ENCODE data around the gene CADM1.

The CADM1 gene

DNA sequence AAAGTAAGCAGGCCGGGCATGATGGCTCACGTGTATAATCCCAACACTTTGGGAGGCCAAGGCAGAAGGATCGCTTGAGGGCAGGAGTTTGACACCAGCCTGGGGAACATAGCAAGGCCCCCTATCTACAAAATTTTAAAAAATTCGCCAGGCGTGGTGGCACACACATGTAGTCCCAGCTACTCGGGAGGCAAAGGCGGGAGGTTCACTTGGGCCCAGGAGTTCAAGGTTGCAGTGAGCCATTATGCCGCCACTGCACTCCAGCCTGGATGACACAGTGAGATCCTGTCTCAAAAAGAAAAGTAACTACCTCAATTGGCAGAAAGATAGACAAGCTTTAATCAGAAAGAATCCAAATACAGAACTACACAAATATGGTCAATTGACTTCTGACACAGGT lies 31.0 kb downstream of the CADM1 start:
- Histone ChIP-seq H3K79me1 (ENCODE audit: low read depth, low read length) (peaks cover 3% of the 10 kb centered on the region), H3K36me3 (replicated peaks in 1 of 2; ENCODE audit: control insufficient read depth in 2 of 2, insufficient read depth in 2 of 2, low read length in 2 of 2) (no peaks in the 10 kb centered on the region), H4K8ac (ENCODE audit: low read depth, low read length) (no peak overlapping the region), H4K91ac (ENCODE audit: low read depth, low read length, poor library complexity) (no peak overlapping the region), H3K14ac (ENCODE audit: low read length) (no peak overlapping the region), H3K27ac (replicated peaks; ENCODE audit: low read length) (no peak overlapping the region), H2BK15ac (ENCODE audit: low read length) (no peak overlapping the region), H2AFZ (ENCODE audit: low read length) (no peak overlapping the region), H3K9ac (ENCODE audit: low read depth, low read length, poor library complexity) (no peak overlapping the region), H3K27me3 (ENCODE audit: control insufficient read depth in 3 of 3, insufficient read depth in 3 of 3, low read depth in 1 of 3, low read length in 3 of 3) (no peaks in the 10 kb centered on the region), H2BK12ac (ENCODE audit: low read length) (no peak overlapping the region), H3K9me3 (replicated peaks in 1 of 2; ENCODE audit: control insufficient read depth in 2 of 2, insufficient read depth in 1 of 2, low read depth in 1 of 2, low read length in 2 of 2) (no peaks in the 10 kb centered on the region), H2BK5ac (ENCODE audit: low read length) (no peak overlapping the region), H3K4me1 (ENCODE audit: control insufficient read depth in 2 of 2, insufficient read depth in 1 of 2, low read depth in 1 of 2, low read length in 2 of 2) (peaks cover 0 to 9% of the 10 kb centered on the region in 2 donors), H3K4me3 (ENCODE audit: low read length in 2 of 2) (no peak overlapping the region), H3K18ac (ENCODE audit: low read length) (no peak overlapping the region), H3K4ac (ENCODE audit: low read length) (no peak overlapping the region), H3K23ac (ENCODE audit: low read depth, low read length, poor library complexity) (no peak overlapping the region), H3K4me2 (ENCODE audit: insufficient read depth, low read length, poor library complexity, severe bottlenecking) (no peak overlapping the region), H2BK120ac (ENCODE audit: low read depth, low read length) (no peak overlapping the region), H2AK5ac (ENCODE audit: low read depth, low read length) (no peak overlapping the region)
- no CpG with 5 or more reads among the region's 8 CpGs for WGBS, 2 donors (ENCODE audit: extremely low coverage in 2 of 2, insufficient read length in 2 of 2, insufficient replicate concordance in 1 of 2)
- no peak for DNase-seq (ENCODE audit: low spot score)

GRCh38 chr11:115471367-115471766 lies 32.8 kb downstream of the CADM1 start:
- H3K4me1 ChIP-seq (ENCODE audit: control insufficient read depth in 2 of 2, insufficient read depth in 1 of 2, low read depth in 1 of 2, low read length in 2 of 2): peaks cover 0 to 5% of the 10 kb centered on the region in 2 donors
- no peaks in the 10 kb centered on the region for H3K36me3 ChIP-seq (replicated peaks in 1 of 2; ENCODE audit: control insufficient read depth in 2 of 2, insufficient read depth in 2 of 2, low read length in 2 of 2)
- H4K8ac ChIP-seq (ENCODE audit: low read depth, low read length): no peak overlapping the region
- DNase-seq (ENCODE audit: low spot score): no peak
- H3K9ac ChIP-seq (ENCODE audit: low read depth, low read length, poor library complexity): no peak overlapping the region
- no peak overlapping the region for H2BK5ac ChIP-seq (ENCODE audit: low read length)
- WGBS, 2 donors (ENCODE audit: extremely low coverage in 2 of 2, insufficient read length in 2 of 2, insufficient replicate concordance in 1 of 2): no CpG with 5 or more reads among the region's 3 CpGs
- no peak overlapping the region for H3K4me2 ChIP-seq (ENCODE audit: insufficient read depth, low read length, poor library complexity, severe bottlenecking)
- H4K91ac ChIP-seq (ENCODE audit: low read depth, low read length, poor library complexity): no peak overlapping the region
- no peak overlapping the region for H2BK15ac ChIP-seq (ENCODE audit: low read length)
- peaks cover 3% of the 10 kb centered on the region for H3K79me1 ChIP-seq (ENCODE audit: low read depth, low read length)
- H3K4me3 ChIP-seq (ENCODE audit: low read length in 2 of 2): no peak overlapping the region
- no peak overlapping the region for H3K18ac ChIP-seq (ENCODE audit: low read length)
- H3K4ac ChIP-seq (ENCODE audit: low read length): no peak overlapping the region
- no peak overlapping the region for H2BK120ac ChIP-seq (ENCODE audit: low read depth, low read length)
- H2AFZ ChIP-seq (ENCODE audit: low read length): no peak overlapping the region
- no peak overlapping the region for H3K23ac ChIP-seq (ENCODE audit: low read depth, low read length, poor library complexity)
- no peak overlapping the region for H2BK12ac ChIP-seq (ENCODE audit: low read length)
- H3K14ac ChIP-seq (ENCODE audit: low read length): no peak overlapping the region
- H3K27ac ChIP-seq (replicated peaks; ENCODE audit: low read length): no peak overlapping the region
- no peaks in the 10 kb centered on the region for H3K27me3 ChIP-seq (ENCODE audit: control insufficient read depth in 3 of 3, insufficient read depth in 3 of 3, low read depth in 1 of 3, low read length in 3 of 3)
- H2AK5ac ChIP-seq (ENCODE audit: low read depth, low read length): no peak overlapping the region
- no peaks in the 10 kb centered on the region for H3K9me3 ChIP-seq (replicated peaks in 1 of 2; ENCODE audit: control insufficient read depth in 2 of 2, insufficient read depth in 1 of 2, low read depth in 1 of 2, low read length in 2 of 2)

DNA sequence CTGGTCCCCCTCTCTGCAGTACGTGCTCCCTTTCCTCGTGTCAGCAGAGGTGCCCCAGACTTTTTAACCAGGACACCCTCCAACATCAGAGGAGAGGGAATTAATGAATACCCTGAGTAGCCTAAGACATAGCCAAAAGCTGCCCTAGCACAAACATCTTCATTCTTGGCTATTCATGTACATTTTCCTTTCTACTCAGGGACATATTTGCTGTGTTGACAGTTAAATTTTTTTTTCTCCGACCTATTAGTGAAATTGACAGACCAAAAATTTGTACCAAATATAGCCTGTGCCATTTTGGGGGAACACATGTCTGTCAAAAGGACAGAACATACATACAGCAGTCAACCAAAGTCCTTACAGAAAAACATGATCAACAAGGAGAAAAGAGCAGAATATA lies 33.3 kb downstream of the CADM1 start:
- Histone ChIP-seq H2AFZ (ENCODE audit: low read length) (no peak overlapping the region), H2BK12ac (ENCODE audit: low read length) (no peak overlapping the region), H3K79me1 (ENCODE audit: low read depth, low read length) (peaks cover 3% of the 10 kb centered on the region), H2BK120ac (ENCODE audit: low read depth, low read length) (no peak overlapping the region), H3K27ac (replicated peaks; ENCODE audit: low read length) (no peak overlapping the region), H3K18ac (ENCODE audit: low read length) (no peak overlapping the region), H2BK15ac (ENCODE audit: low read length) (no peak overlapping the region), H4K91ac (ENCODE audit: low read depth, low read length, poor library complexity) (no peak overlapping the region), H3K4me1 (ENCODE audit: control insufficient read depth in 2 of 2, insufficient read depth in 1 of 2, low read depth in 1 of 2, low read length in 2 of 2) (peaks cover 0 to 3% of the 10 kb centered on the region in 2 donors), H3K27me3 (ENCODE audit: control insufficient read depth in 3 of 3, insufficient read depth in 3 of 3, low read depth in 1 of 3, low read length in 3 of 3) (no peaks in the 10 kb centered on the region), H3K9ac (ENCODE audit: low read depth, low read length, poor library complexity) (no peak overlapping the region), H3K4ac (ENCODE audit: low read length) (no peak overlapping the region), H3K9me3 (replicated peaks in 1 of 2; ENCODE audit: control insufficient read depth in 2 of 2, insufficient read depth in 1 of 2, low read depth in 1 of 2, low read length in 2 of 2) (no peaks in the 10 kb centered on the region), H2BK5ac (ENCODE audit: low read length) (no peak overlapping the region), H4K8ac (ENCODE audit: low read depth, low read length) (no peak overlapping the region), H3K36me3 (replicated peaks in 1 of 2; ENCODE audit: control insufficient read depth in 2 of 2, insufficient read depth in 2 of 2, low read length in 2 of 2) (no peaks in the 10 kb centered on the region), H2AK5ac (ENCODE audit: low read depth, low read length) (no peak overlapping the region), H3K23ac (ENCODE audit: low read depth, low read length, poor library complexity) (no peak overlapping the region), H3K14ac (ENCODE audit: low read length) (no peak overlapping the region), H3K4me2 (ENCODE audit: insufficient read depth, low read length, poor library complexity, severe bottlenecking) (no peak overlapping the region), H3K4me3 (ENCODE audit: low read length in 2 of 2) (no peak overlapping the region)
- WGBS, 2 donors (ENCODE audit: extremely low coverage in 2 of 2, insufficient read length in 2 of 2, insufficient replicate concordance in 1 of 2): no CpG with 5 or more reads among the region's 3 CpGs
- no peak for DNase-seq (ENCODE audit: low spot score)

- H3K4me1 ChIP-seq (ENCODE audit: control insufficient read depth in 2 of 2, insufficient read depth in 1 of 2, low read depth in 1 of 2, low read length in 2 of 2): peaks cover 0 to 5% of the 10 kb centered on the region in 2 donors
- no peak for DNase-seq (ENCODE audit: low spot score)
Measured at GRCh38 chr11:115469361-115469760, 34.9 kb downstream of the CADM1 start.

More at GRCh38 chr11:115469361-115469760, 34.9 kb downstream of the CADM1 start:
- Histone ChIP-seq H3K9me3 (replicated peaks in 1 of 2; ENCODE audit: control insufficient read depth in 2 of 2, insufficient read depth in 1 of 2, low read depth in 1 of 2, low read length in 2 of 2) (no peaks in the 10 kb centered on the region), H2BK15ac (ENCODE audit: low read length) (no peak overlapping the region), H2BK5ac (ENCODE audit: low read length) (no peak overlapping the region), H2BK12ac (ENCODE audit: low read length) (no peak overlapping the region), H3K4me2 (ENCODE audit: insufficient read depth, low read length, poor library complexity, severe bottlenecking) (no peak overlapping the region), H4K91ac (ENCODE audit: low read depth, low read length, poor library complexity) (no peak overlapping the region), H2BK120ac (ENCODE audit: low read depth, low read length) (no peak overlapping the region), H3K18ac (ENCODE audit: low read length) (no peak overlapping the region), H3K79me1 (ENCODE audit: low read depth, low read length) (peaks cover 3% of the 10 kb centered on the region), H3K4me3 (ENCODE audit: low read length in 2 of 2) (no peak overlapping the region), H2AK5ac (ENCODE audit: low read depth, low read length) (no peak overlapping the region), H3K27me3 (ENCODE audit: control insufficient read depth in 3 of 3, insufficient read depth in 3 of 3, low read depth in 1 of 3, low read length in 3 of 3) (no peaks in the 10 kb centered on the region), H3K36me3 (replicated peaks in 1 of 2; ENCODE audit: control insufficient read depth in 2 of 2, insufficient read depth in 2 of 2, low read length in 2 of 2) (no peaks in the 10 kb centered on the region), H2AFZ (ENCODE audit: low read length) (no peak overlapping the region), H3K23ac (ENCODE audit: low read depth, low read length, poor library complexity) (no peak overlapping the region), H4K8ac (ENCODE audit: low read depth, low read length) (no peak overlapping the region), H3K14ac (ENCODE audit: low read length) (no peak overlapping the region), H3K27ac (replicated peaks; ENCODE audit: low read length) (no peak overlapping the region), H3K4ac (ENCODE audit: low read length) (no peak overlapping the region), H3K9ac (ENCODE audit: low read depth, low read length, poor library complexity) (no peak overlapping the region)
- no CpG with 5 or more reads among the region's 3 CpGs for WGBS, 2 donors (ENCODE audit: extremely low coverage in 2 of 2, insufficient read length in 2 of 2, insufficient replicate concordance in 1 of 2)

All from neuronal stem cell (in vitro differentiated cells).